Upper lobe of left lung (tissue), 4 donors: Measurements from ENCODE around the gene NEK11.

ENCODE experiments used
- POLR2A ChIP-seq, 4 donors: fragments of 450-650 bp; IDR thresholded peaks; one replicate each; pipeline ENCODE4 v1.5.1; 2016 to 2017; ENCODE audit warnings: antibody characterized with exemption in 4 of 4, mild to moderate bottlenecking in 2 of 4
- TF ChIP-seq, protein P1 (sequence below), 6 experiments: fragments of 450-650 bp in 4 of 6; fragments of 200-600 bp in 2 of 6; sonication (generic) in 2 of 6; IDR thresholded peaks; one replicate each; pipeline ENCODE4 v1.5.1; 2016 to 2019; ENCODE audit warnings: antibody characterized with exemption in 6 of 6

DNA sequence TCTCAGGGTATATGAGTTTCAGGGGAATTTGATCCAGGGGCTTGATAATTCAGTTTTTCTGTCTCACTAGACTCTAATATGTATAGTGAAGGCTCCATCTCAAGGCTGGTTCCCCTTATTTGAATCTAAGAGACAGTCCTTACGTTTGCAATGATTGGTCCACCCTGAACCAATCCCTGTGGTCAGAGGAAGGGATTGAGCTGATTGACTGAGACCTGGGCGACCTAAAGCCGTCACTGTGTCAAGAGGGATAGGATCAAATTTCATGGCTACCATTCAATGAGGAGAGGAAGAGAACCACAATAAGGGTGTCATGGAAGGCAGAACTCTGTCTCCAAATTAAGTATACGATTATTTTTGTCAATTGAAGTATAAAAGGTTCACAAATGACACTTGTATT is 371.2 kb downstream of the NEK11 start:
- TF ChIP-seq, protein P1, sequence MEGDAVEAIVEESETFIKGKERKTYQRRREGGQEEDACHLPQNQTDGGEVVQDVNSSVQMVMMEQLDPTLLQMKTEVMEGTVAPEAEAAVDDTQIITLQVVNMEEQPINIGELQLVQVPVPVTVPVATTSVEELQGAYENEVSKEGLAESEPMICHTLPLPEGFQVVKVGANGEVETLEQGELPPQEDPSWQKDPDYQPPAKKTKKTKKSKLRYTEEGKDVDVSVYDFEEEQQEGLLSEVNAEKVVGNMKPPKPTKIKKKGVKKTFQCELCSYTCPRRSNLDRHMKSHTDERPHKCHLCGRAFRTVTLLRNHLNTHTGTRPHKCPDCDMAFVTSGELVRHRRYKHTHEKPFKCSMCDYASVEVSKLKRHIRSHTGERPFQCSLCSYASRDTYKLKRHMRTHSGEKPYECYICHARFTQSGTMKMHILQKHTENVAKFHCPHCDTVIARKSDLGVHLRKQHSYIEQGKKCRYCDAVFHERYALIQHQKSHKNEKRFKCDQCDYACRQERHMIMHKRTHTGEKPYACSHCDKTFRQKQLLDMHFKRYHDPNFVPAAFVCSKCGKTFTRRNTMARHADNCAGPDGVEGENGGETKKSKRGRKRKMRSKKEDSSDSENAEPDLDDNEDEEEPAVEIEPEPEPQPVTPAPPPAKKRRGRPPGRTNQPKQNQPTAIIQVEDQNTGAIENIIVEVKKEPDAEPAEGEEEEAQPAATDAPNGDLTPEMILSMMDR (IDR thresholded peaks at IDR 0.05) = no peak
- TF ChIP-seq POLR2A (IDR thresholded peaks at IDR 0.05) = no peak
